Panc1 (cell line): Measurements from ENCODE around the gene WSCD2. TPM values are rescaled to one million over a fixed set of nuclear protein-coding genes. Genes with fewer than 3 reads are reported as not detected.

Experiments used
- ATAC-seq: fragments of 200-7000 bp; cut with Tn5 transposase; 2 replicates; pipeline ENCODE4 v1.9.1; 2020; ENCODE audit warnings: mild to moderate bottlenecking, moderate library complexity
- BruUV-seq: library from RNA; stranded (reverse); fragments of 400-500 nt; replicated peaks from 2 replicates; lab custom pipeline; 2021; lab: Mats Ljungman, UMichigan
- CTCF ChIA-PET: fragments of 300-600 bp; sonication (Branson Sonifier 250); formaldehyde crosslinking; loops from one replicate; lab custom pipeline; 2022; ENCODE audit warnings: antibody characterized with exemption; lab: Charles Lee
- POLR2A ChIA-PET: fragments of 300-600 bp; sonication (Branson Sonifier 250); formaldehyde crosslinking; loops from one replicate; lab custom pipeline; 2022; ENCODE audit warnings: antibody characterized with exemption; lab: Charles Lee
- DNase-seq: peaks from one replicate; pipeline ENCODE4 v3.0.0-alpha.2; 2010; ENCODE audit warnings: low read depth, low spot score
- H3K27ac ChIP-seq: 2 replicates; pipeline ENCODE4 v1.5.1; 2011; ENCODE audit warnings: mild to moderate bottlenecking, low read length, inconsistent platforms
- H3K27me3 ChIP-seq: fragments of 200-500 bp; sonication (Bioruptor generic); 2 replicates; pipeline ENCODE4 v1.6.0; 2014; ENCODE audit warnings: low read length, inconsistent platforms; ENCODE audit not compliant: control insufficient read depth, insufficient read depth
- H3K36me3 ChIP-seq: fragments of 200-500 bp; sonication (Bioruptor generic); 2 replicates; pipeline ENCODE4 v1.5.1; 2014; ENCODE audit warnings: inconsistent platforms, mild to moderate bottlenecking, low read length, moderate library complexity; ENCODE audit not compliant: control insufficient read depth, insufficient read depth
- H3K4me1 ChIP-seq: 2 replicates; pipeline ENCODE4 v1.5.1; 2011; ENCODE audit warnings: inconsistent platforms, mild to moderate bottlenecking, low read length, moderate library complexity; ENCODE audit not compliant: control insufficient read depth, insufficient read depth
- H3K4me3 ChIP-seq, 2 experiments: 2 replicates each; pipeline ENCODE4 v1.5.1; 2011 to 2012; ENCODE audit warnings: low read depth in 2 of 2, low read length in 2 of 2, mild to moderate bottlenecking in 2 of 2, inconsistent platforms in 1 of 2, moderate library complexity in 1 of 2
- H3K9me3 ChIP-seq: fragments of 200-500 bp; sonication (Bioruptor generic); 2 replicates; pipeline ENCODE4 v1.5.1; 2014; ENCODE audit warnings: low read depth, mild to moderate bottlenecking, inconsistent platforms, low read length, moderate library complexity; ENCODE audit not compliant: control insufficient read depth, insufficient read depth
- CTCF ChIP-seq: fragments of 450-650 bp; IDR thresholded peaks from 2 replicates; pipeline ENCODE4 v1.5.1; 2017; ENCODE audit warnings: mild to moderate bottlenecking
- POLR2AphosphoS5 ChIP-seq: IDR thresholded peaks from 2 replicates; pipeline ENCODE4 v1.6.1; 2012; ENCODE audit warnings: mild to moderate bottlenecking, low read depth, low read length, moderate library complexity
- REST ChIP-seq, 2 experiments: IDR thresholded peaks; 2 replicates each; pipeline ENCODE4 v1.6.1; 2011 to 2012; ENCODE audit warnings: low read depth in 2 of 2, control low read depth in 1 of 2, low read length in 1 of 2, mild to moderate bottlenecking in 1 of 2, moderate library complexity in 1 of 2; ENCODE audit not compliant: insufficient read depth in 1 of 2
- SIN3A ChIP-seq: IDR thresholded peaks from 2 replicates; pipeline ENCODE4 v1.6.1; 2012; ENCODE audit warnings: low read depth, mild to moderate bottlenecking, low read length, moderate library complexity, borderline replicate concordance; ENCODE audit not compliant: insufficient read depth
- TCF7L2 ChIP-seq: IDR thresholded peaks from 2 replicates; pipeline ENCODE4 v1.6.1; 2011; ENCODE audit warnings: mild to moderate bottlenecking, low read depth, low read length, inconsistent platforms
- in situ Hi-C: cut with HindIII; loops from 2 replicates; pipeline ENCODE4 v1.10.0; 2016; ENCODE audit warnings: low sequenced_read_pairs, low pct_unique_long_range_greater_than_20kb
- intact Hi-C: fragments of 100-400 bp; cut with micrococcal nuclease; formaldehyde crosslinking; loops from one replicate; pipeline ENCODE4 v1.10.0; 2022; ENCODE audit not compliant: unreplicated experiment
- total RNA-seq: library from RNA; stranded (reverse); gene quantifications from one replicate; pipeline ENCODE4 v1.2.1, GENCODE V29; 2021; ENCODE audit not compliant: unreplicated experiment

The WSCD2 gene
- total RNA-seq, 1 experiment from 2014 or later = 0.64 TPM

- H3K9me3 ChIP-seq = no peaks in the 10 kb centered on the region
- no peaks in the 10 kb centered on the region; the same call in 1 of the 2 replicates for H3K27me3 ChIP-seq
- H3K4me3 ChIP-seq = no peak overlapping the region
- H3K27ac ChIP-seq = no peak overlapping the region
- ChIA-PET POLR2A (no interaction called here), CTCF (no interaction called here)
- no peak for ATAC-seq
- H3K36me3 ChIP-seq = no peaks in the 10 kb centered on the region
- no TSS peak for BruUV-seq
- DNase-seq = no peak
- TF ChIP-seq SIN3A (no peak), POLR2AphosphoS5 (no peak), TCF7L2 (no peak), REST (IDR thresholded peaks at IDR 0.05; ENCODE audit: insufficient read depth in 1 of 2, low read depth in 2 of 2, low read length in 1 of 2) (no peak), CTCF (no peak)
- no peaks in the 10 kb centered on the region for H3K4me1 ChIP-seq
- intact Hi-C loops = no loop called here
- in situ Hi-C loops = no loop called here
Observed at GRCh38 chr12:108211157-108211556, 82.1 kb downstream of the WSCD2 start.

GRCh38 chr12:108213871-108214445 lies 84.9 kb downstream of the WSCD2 start:
- no peak for ATAC-seq
- H3K4me1 ChIP-seq = no peaks in the 10 kb centered on the region
- intact Hi-C loops = no loop called here
- H3K9me3 ChIP-seq = no peaks in the 10 kb centered on the region
- H3K27ac ChIP-seq = no peak overlapping the region
- TF ChIP-seq REST (IDR thresholded peaks at IDR 0.05; ENCODE audit: insufficient read depth in 1 of 2, low read depth in 2 of 2, low read length in 1 of 2) (no peak), TCF7L2 (no peak), POLR2AphosphoS5 (no peak)
- ChIA-PET CTCF (no interaction called here), POLR2A (no interaction called here)
- in situ Hi-C loops = no loop called here
- H3K27me3 ChIP-seq = no peaks in the 10 kb centered on the region; the same call in 1 of the 2 replicates
- H3K36me3 ChIP-seq = no peaks in the 10 kb centered on the region
- no TSS peak for BruUV-seq
- H3K4me3 ChIP-seq = no peak overlapping the region
- no peak for DNase-seq
